Measurements from ENCODE around the gene WASL. TPM values are rescaled to one million over a fixed set of nuclear protein-coding genes. Genes with fewer than 3 reads are reported as not detected.

The WASL gene
- total RNA-seq, 1 experiment from 2014 or later: 34.4 TPM

GRCh38 chr7:123761729-123762128 lies 12.9 kb upstream of the WASL start:
- H3K27me3 Mint-ChIP-seq (ENCODE audit: low read depth): no peaks in the 10 kb centered on the region
- H3K4me3 Mint-ChIP-seq: no peak overlapping the region
- DNase-seq (ENCODE audit: low spot score) (no peak), ATAC-seq (no peak)
- CTCF ChIA-PET: interaction anchor here (0.6 kb wide), 1 partner anchor 958 kb away, joined by 4 read pairs; no protein-coding TSS in a partner anchor
- peaks cover 20% of the 10 kb centered on the region for H3K9me3 Mint-ChIP-seq
- H3K4me1 Mint-ChIP-seq: no peaks in the 10 kb centered on the region
- POLR2A ChIA-PET: interaction anchor here (1.5 kb wide), 1 partner anchor 13 kb away, joined by 8 read pairs; the partner anchor contains the start of gene WASL
- H3K27ac Mint-ChIP-seq: no peak overlapping the region
- peaks cover 8% of the 10 kb centered on the region for H3K36me3 Mint-ChIP-seq
- TF ChIP-seq PRRX2 (CRISPR knock-in tag; IDR thresholded peaks at IDR 0.05) (no peak), GTF2I (CRISPR knock-in tag; conservative IDR thresholded peaks at IDR 0.05) (no peak), GABPB1 (CRISPR knock-in tag; IDR thresholded peaks at IDR 0.05) (no peak), ESRRA (CRISPR knock-in tag; IDR thresholded peaks at IDR 0.05; ENCODE audit: borderline replicate concordance) (no peak), ZSCAN18 (CRISPR knock-in tag; IDR thresholded peaks at IDR 0.05) (no peak)
- TF ChIP-seq, protein P1, sequence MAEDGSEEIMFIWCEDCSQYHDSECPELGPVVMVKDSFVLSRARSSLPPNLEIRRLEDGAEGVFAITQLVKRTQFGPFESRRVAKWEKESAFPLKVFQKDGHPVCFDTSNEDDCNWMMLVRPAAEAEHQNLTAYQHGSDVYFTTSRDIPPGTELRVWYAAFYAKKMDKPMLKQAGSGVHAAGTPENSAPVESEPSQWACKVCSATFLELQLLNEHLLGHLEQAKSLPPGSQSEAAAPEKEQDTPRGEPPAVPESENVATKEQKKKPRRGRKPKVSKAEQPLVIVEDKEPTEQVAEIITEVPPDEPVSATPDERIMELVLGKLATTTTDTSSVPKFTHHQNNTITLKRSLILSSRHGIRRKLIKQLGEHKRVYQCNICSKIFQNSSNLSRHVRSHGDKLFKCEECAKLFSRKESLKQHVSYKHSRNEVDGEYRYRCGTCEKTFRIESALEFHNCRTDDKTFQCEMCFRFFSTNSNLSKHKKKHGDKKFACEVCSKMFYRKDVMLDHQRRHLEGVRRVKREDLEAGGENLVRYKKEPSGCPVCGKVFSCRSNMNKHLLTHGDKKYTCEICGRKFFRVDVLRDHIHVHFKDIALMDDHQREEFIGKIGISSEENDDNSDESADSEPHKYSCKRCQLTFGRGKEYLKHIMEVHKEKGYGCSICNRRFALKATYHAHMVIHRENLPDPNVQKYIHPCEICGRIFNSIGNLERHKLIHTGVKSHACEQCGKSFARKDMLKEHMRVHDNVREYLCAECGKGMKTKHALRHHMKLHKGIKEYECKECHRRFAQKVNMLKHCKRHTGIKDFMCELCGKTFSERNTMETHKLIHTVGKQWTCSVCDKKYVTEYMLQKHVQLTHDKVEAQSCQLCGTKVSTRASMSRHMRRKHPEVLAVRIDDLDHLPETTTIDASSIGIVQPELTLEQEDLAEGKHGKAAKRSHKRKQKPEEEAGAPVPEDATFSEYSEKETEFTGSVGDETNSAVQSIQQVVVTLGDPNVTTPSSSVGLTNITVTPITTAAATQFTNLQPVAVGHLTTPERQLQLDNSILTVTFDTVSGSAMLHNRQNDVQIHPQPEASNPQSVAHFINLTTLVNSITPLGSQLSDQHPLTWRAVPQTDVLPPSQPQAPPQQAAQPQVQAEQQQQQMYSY (CRISPR knock-in tag; IDR thresholded peaks at IDR 0.05): no peak

DNA sequence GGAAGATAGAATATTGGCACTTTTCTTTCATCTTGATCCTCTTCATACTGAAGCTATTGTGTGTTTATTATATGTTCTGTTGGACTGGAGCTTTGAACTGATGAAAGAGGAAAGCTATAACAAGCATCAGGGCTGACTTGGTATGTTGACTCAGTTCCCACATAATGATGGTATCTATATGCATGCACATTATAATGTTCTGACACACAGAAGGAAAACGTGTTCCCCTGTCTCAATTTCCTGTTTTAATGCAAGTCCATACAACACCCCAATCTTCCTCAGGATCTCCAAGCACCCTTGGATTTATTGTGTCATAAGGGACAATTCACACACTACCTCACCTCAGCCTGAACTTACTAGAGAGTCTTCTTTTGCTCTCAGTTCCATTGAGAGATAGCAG lies 8.3 kb upstream of the WASL start:
- ATAC-seq: no peak
- no peak for TF ChIP-seq TP53 (CRISPR knock-in tag; IDR thresholded peaks at IDR 0.05)
- TF ChIP-seq TEAD4 (CRISPR knock-in tag; IDR thresholded peaks at IDR 0.05): no peak
- no peak for TF ChIP-seq NFYB (CRISPR knock-in tag; conservative IDR thresholded peaks at IDR 0.05; ENCODE audit: low read depth)
- TF ChIP-seq ZBTB21 (CRISPR knock-in tag; IDR thresholded peaks at IDR 0.05; ENCODE audit: borderline replicate concordance): no peak
- no peak for TF ChIP-seq E2F5 (CRISPR knock-in tag; IDR thresholded peaks at IDR 0.05)
- no peak for TF ChIP-seq MAX (CRISPR knock-in tag; IDR thresholded peaks at IDR 0.05)
- TF ChIP-seq USF2 (CRISPR knock-in tag; IDR thresholded peaks at IDR 0.05): no peak
- TF ChIP-seq, protein P2, sequence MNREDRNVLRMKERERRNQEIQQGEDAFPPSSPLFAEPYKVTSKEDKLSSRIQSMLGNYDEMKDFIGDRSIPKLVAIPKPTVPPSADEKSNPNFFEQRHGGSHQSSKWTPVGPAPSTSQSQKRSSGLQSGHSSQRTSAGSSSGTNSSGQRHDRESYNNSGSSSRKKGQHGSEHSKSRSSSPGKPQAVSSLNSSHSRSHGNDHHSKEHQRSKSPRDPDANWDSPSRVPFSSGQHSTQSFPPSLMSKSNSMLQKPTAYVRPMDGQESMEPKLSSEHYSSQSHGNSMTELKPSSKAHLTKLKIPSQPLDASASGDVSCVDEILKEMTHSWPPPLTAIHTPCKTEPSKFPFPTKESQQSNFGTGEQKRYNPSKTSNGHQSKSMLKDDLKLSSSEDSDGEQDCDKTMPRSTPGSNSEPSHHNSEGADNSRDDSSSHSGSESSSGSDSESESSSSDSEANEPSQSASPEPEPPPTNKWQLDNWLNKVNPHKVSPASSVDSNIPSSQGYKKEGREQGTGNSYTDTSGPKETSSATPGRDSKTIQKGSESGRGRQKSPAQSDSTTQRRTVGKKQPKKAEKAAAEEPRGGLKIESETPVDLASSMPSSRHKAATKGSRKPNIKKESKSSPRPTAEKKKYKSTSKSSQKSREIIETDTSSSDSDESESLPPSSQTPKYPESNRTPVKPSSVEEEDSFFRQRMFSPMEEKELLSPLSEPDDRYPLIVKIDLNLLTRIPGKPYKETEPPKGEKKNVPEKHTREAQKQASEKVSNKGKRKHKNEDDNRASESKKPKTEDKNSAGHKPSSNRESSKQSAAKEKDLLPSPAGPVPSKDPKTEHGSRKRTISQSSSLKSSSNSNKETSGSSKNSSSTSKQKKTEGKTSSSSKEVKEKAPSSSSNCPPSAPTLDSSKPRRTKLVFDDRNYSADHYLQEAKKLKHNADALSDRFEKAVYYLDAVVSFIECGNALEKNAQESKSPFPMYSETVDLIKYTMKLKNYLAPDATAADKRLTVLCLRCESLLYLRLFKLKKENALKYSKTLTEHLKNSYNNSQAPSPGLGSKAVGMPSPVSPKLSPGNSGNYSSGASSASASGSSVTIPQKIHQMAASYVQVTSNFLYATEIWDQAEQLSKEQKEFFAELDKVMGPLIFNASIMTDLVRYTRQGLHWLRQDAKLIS (CRISPR knock-in tag; IDR thresholded peaks at IDR 0.05; ENCODE audit: borderline replicate concordance): no peak
- TF ChIP-seq HMGA2 (CRISPR knock-in tag; IDR thresholded peaks at IDR 0.05): no peak
- no peak overlapping the region for H3K4me3 Mint-ChIP-seq
- H3K27me3 Mint-ChIP-seq (ENCODE audit: low read depth): no peaks in the 10 kb centered on the region
- CTCF ChIA-PET: interaction anchor here (0.9 kb wide), 1 partner anchor 10 kb away, joined by 3 read pairs; no protein-coding TSS in a partner anchor
- DNase-seq (ENCODE audit: low spot score): no peak
- H3K4me1 Mint-ChIP-seq: peaks cover 29% of the 10 kb centered on the region
- peaks cover 7% of the 10 kb centered on the region for H3K9me3 Mint-ChIP-seq
- POLR2A ChIA-PET: no interaction called here
- no peaks in the 10 kb centered on the region; the same call in none of the 2 replicates for H3K36me3 Mint-ChIP-seq
- no peak overlapping the region for H3K27ac Mint-ChIP-seq
